ENCODE measurements around the gene MARCHF9.

MARCHF9 gene

DNA sequence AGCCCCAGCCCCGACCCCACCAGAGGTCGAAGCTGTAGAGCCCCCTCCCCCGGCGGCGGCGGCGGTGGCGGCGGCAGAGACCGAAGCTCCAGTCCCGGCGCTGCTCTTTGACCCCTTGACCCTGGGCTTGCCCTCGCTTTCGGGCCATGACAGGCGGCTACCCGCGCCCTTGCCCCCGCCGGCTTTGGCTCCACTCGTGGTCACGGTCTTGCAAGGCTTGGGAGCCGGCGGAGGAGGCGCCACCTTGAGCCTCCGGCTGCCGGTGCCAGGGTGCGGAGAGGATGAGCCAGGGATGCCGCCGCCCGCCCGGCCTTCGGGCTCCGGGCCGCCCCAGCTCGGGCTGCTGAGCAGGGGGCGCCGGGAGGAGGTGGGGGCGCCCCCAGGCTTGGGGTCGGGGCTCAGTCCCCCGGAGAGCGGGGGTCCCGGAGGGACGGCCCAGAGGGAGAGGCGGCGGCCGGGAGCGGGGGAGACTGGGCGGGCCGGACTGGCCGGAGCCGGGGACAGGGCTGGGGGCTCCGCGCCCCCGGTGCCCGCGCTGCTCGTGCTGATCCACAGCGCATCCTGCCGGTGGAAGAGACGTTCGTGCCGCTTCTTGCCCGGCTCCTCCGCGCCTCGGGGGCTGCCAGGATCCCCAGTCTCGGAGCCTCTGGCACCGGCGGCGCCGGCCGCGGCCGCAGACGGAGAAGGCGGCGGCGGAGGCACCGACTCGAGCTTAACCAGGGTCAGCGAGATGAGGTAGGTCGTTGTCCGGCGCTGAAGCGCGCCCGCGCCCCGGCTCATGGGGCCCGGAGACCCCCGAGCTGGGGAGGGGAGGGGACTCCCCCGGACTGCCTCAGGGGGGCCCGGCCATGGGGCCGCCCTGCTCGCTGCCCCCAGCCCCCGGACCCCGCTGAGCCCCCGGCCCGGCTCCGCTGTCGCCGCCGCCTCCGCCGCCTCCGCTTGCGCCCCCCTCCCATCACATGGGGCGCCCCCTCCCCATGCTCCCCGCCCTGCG is 17.1 kb upstream of the MARCHF9 start:
- no peak for TF ChIP-seq ZFX (IDR thresholded peaks at IDR 0.05)
- TF ChIP-seq, protein P1, sequence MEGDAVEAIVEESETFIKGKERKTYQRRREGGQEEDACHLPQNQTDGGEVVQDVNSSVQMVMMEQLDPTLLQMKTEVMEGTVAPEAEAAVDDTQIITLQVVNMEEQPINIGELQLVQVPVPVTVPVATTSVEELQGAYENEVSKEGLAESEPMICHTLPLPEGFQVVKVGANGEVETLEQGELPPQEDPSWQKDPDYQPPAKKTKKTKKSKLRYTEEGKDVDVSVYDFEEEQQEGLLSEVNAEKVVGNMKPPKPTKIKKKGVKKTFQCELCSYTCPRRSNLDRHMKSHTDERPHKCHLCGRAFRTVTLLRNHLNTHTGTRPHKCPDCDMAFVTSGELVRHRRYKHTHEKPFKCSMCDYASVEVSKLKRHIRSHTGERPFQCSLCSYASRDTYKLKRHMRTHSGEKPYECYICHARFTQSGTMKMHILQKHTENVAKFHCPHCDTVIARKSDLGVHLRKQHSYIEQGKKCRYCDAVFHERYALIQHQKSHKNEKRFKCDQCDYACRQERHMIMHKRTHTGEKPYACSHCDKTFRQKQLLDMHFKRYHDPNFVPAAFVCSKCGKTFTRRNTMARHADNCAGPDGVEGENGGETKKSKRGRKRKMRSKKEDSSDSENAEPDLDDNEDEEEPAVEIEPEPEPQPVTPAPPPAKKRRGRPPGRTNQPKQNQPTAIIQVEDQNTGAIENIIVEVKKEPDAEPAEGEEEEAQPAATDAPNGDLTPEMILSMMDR (conservative IDR thresholded peaks at IDR 0.05), result no peak; the same call in 1 of the 2 replicates
- no peak overlapping the region for H3K27ac ChIP-seq

DNA sequence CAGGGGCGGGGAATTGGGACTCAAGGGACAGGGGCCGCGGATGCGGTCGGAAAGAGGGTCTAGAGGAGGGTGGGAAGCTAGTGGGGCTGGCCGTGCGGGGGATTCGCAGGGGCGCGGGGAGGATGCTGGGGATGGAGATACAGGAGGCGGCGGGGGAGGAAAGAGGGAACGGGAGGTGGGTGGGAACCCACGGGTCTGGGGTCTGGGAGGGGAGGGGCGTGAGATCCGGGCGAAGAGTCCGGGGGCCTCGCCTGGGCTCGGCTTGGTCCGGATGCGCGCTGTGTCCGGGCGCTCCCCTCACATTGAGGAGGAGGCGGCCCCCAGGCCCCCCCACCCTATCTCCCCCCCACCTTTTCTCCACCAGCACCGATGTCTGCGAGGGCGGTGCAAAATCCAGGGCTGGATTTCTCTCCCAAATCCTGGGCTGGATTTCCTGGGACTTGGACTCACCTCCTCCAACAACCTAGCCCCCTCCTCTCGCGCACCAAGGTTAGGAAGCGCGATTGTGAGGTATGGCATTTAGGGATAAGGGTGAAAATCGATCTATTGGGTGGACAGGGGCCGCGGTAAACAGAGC is 16.2 kb upstream of the MARCHF9 start, which contains the start of gene AGAP2:
TSS of gene AGAP2 (minus strand) at position 82 of the 577 bp plus-strand sequence. CDS start 496 bp downstream, outside the sequence.
- H3K27ac ChIP-seq, result no peak within 1 kb of the TSS
- no peak for TF ChIP-seq ZFX (IDR thresholded peaks at IDR 0.05)
- TF ChIP-seq, protein P1 (conservative IDR thresholded peaks at IDR 0.05), result no peak

DNA sequence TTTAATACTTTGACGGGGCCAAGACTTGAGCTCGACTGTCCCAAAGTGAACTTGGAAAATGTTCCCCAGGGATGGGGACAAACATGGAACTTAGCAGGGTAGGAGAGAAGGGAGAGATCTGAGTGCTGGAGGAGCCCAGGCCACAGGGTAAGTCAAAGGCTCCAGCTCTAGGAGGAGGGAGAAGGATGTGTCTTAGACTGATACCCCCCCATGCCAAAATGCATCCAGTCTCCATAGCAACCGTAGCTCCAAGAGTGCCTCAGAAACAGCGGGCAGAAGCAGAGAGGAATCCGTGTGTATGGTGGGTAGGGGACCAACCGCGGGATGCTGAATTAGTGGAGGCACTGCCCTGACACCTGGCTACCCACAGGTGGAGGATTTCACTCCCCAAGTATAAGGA is 15.5 kb upstream of the MARCHF9 start:
- no peak overlapping the region for H3K27ac ChIP-seq
- TF ChIP-seq ZFX (IDR thresholded peaks at IDR 0.05), result no peak
- TF ChIP-seq, protein P1 (conservative IDR thresholded peaks at IDR 0.05), result no peak

DNA sequence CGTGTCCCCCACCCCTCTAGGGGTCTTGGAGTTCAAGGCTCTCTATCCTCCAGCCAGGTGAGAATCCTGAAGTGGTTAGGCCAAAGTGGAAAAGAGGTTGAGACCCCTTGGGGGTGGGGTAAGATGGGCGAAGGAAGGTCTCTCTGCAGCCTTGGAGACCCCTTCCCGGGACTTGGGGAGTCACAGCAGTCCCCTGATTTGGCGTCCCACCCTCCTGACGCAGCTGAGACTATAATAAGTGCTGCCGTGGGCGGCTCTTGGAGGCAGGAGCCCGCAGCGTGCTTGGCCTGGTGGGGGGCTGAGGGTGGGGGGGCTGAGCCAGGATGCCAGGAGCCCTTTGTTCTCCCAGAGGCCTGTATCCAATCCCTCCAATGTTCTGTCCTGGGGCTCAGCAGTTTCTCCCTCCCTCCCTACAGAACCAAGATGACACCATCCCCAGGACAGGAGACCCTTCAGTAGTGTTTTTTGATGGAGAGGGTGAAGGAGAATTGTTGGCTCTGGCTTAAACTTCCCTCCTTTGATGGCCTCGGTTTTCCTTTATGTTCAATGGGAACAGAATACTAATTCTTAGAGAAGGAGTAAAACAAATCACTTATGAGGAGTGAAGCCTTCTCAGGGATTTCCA is 14.9 kb upstream of the MARCHF9 start:
- TF ChIP-seq, protein P1 (conservative IDR thresholded peaks at IDR 0.05), result no peak
- TF ChIP-seq ZFX (IDR thresholded peaks at IDR 0.05), result no peak
- no peak overlapping the region for H3K27ac ChIP-seq

DNA sequence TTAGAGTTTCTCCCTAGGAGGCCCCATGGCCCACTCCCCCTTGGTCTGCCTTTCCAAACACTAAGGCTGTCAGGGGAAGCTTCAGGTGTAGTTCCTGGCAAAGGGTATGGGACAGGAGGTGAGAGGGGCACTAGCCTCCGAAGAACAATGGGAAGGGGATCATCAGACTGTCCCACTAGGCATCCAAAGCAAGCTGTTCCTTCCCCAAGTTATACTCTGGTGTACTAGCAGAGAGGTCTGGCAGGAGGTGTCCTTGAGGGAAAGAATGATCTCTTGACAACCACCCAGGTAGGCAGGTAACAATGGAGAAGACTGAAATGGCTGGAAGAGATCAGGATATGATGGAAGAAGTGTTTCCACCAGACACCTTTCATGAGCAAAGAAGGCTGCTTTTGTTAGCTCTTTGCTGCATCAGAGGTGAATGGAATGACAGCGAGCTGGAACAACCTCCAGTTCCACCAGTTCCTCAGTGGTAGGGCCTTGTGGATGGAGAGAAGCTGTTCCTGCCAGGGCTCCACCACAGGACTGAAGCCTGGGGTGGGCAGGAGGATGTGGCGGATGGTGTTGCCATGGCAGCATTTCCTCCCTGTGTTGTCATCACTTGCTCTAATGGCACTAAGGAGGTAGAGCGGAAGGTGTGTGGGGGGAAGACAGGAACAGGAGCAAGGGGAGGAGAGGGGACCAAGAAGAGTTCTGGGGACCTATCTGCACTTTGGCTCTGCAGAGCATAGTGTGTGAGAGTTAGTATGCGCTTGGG is 14.1 kb upstream of the MARCHF9 start:
- H3K27ac ChIP-seq, result no peak overlapping the region
- TF ChIP-seq, protein P1 (conservative IDR thresholded peaks at IDR 0.05), result no peak
- no peak for TF ChIP-seq ZFX (IDR thresholded peaks at IDR 0.05)

DNA sequence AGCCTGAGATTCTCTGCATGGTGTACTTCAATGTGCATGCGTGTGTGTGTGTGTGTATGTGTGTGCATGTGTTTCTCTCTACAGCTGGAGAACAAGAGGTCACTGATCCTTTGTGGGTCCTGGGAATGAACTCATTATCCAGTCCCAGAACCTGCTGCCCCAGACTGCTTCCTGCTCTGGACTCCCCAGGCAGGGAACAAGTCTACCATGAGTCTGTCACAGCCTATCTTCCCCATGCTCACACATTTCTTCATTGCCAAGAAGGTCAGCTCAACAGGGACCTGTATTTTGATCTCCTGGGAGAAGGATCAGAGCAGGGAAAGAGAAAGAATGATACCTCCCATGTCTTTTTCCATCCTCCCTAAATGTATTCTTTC is 13.5 kb upstream of the MARCHF9 start:
- TF ChIP-seq, protein P1 (conservative IDR thresholded peaks at IDR 0.05), result no peak
- no peak for TF ChIP-seq ZFX (IDR thresholded peaks at IDR 0.05)
- no peak overlapping the region for H3K27ac ChIP-seq
